Hematopoietic multipotent progenitor cell (in vitro differentiated cells): ENCODE measurements around the gene SSPN. TPM values are rescaled to one million over a fixed set of nuclear protein-coding genes. Genes with fewer than 3 reads are reported as not detected.
A peak's percentile ranks its signal among the peaks of the same experiment; 100 is the strongest.

Experiments used
- DNase-seq, 3 donors: peaks; one replicate each; pipeline ENCODE4 v3.0.0-alpha.2; 2011 to 2015; ENCODE audit warnings: low read depth in 2 of 3, low spot score in 2 of 3
- total RNA-seq: library from RNA; depleted of rRNA; stranded (reverse); fragments of >200 nt; gene quantifications from one replicate; pipeline ENCODE4 v1.2.3, GENCODE V29; 2012

SSPN gene
- total RNA-seq, 1 donor, result 5.9 TPM

DNA sequence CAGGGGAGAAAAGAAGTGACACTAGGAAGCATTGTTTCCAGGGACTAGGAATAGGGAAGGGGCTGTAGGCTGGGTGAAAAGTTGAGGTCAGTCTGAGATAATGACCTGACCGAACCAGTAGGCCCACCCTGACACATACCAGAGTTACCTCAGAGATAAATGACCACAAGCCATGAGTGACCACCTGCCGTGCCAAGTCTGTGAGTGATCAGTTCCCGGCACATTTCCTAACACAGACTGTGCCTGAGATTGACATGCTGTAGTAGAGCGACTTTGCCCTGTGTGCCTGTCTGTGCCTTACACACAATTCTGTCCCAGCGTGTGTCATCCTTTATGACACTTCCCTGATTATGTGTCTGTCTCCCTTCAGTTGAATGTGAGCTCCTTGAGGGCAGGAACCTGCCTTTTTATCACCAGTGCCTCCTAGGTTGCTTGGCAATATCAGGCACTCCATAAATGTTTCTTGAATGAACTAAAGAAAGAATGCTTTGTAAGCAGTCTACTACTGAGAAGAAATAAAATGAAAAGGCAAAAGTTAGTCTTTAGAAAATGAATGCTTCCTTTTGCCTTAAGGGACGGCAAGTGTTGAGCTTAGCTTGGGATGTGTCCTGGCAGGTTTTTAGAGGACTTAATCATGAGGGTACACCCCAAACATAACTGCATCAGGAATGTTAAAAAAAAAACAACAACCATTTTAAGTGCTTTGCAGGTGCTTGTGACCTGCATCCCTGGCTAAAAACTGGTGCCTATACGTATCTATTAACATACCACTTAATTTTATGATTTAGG lies 9.6 kb upstream of the SSPN start:
- no peak for DNase-seq

DNA sequence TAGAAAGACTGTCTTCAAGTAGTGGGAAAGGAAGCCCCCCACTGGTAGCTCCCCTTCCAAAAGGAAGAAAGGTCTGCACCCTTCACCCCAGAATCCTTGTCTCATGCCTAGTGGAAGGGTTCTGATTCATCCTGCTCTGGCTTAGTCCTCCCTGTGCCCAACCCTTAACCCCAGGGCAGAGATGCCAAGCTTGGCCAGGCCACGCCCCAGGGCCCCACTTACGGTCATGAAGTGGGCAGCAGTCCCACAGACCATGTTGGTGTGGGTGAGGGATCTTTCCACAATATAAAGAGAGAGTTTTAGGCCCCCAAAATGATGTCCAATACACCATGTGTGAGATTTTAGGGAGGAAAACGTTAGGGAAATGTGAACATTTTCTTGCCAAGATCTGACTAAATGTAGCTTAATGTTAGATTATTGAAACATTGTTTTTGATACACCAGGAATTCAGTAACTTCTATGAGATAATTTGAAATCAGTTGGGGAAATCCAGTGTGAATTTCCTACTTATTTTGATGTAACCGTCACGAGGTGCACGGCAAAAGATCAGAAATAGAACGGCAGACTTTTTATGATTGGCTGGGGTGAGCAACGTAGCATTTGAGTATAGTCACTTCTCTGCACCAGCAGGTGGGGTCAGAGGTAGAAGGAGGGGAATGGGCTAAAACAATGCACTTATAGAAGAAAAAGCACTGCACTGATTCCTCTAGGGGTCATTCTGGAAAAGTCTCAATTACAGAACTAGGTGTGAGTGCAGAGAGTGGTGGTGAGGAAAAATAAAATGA lies 8.2 kb upstream of the SSPN start:
- DNase-seq, result peak in 2 of 3 donors; percentile 22 to 42

DNA sequence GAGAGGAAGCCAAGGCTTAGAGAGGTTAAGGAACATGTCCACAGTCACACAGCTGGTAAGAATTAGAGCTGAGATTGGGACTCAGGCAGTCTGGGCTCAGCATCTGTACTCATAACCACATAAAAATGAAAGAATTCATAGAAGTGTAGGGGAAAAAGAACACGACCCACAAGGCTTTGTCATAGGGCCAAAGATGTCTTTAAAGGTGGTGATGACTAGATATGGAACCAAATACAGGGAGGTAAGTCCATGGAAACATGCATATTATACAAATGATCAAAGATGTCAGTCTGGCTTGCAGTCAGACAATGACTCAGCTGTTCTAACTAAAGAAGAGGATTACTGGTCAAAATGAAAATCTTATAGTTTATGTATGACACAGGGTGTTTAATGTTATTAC lies 7.2 kb upstream of the SSPN start:
- peak in 1 of 3 donors; percentile 2 for DNase-seq

GRCh38 chr12:26188641-26189040 lies 6.7 kb upstream of the SSPN start:
- DNase-seq, result no peak

GRCh38 chr12:26192142-26192541 lies 3.2 kb upstream of the SSPN start:
- no peak for DNase-seq

GRCh38 chr12:26193539-26193938 lies 1.8 kb upstream of the SSPN start:
- DNase-seq, result no peak

DNA sequence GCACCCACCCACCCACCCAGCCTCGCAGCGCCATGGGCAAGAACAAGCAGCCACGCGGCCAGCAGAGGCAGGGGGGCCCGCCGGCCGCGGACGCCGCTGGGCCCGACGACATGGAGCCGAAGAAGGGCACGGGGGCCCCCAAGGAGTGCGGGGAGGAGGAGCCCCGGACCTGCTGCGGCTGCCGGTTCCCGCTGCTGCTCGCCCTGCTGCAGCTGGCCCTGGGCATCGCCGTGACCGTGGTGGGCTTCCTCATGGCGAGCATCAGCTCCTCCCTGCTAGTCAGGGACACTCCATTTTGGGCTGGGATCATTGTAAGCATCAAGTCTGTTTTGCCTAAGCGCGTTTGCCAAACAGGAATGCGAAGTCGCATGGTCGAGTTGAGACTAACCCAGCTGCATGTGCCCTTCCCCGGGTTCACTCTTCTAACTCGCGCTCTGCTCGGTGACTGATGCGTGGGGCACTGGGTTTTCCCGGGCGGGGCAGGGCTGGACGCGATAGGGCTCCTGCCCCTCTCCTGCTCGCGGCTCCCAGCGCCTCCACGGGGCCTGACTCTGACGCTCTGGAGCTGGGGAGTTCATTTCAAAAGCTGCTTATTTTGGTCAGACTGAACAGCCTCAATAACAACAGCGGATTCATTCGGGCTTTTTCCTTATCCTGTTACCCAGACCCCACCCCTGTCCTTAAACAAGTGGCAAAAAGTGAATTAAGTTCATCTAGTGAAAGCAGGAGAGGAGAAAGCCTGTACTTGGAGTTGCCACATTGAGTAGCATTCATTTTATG lies 458 bp downstream of the SSPN start:
- peak in 2 of 3 donors; percentile 40 to 58 for DNase-seq

DNA sequence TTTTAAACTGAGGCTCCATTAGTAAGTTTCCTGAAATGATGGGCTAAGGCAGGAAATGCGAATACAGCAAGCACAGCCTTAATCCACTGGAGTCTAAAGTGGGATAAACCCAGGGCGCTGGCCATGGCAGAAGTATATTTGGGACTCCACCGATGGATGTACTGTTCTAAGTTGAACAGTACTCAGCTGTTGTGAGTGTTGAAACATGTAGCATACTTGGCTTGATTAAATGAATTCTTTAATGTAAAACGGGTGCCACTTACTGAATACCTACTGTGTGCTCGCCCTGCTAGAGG lies 996 bp downstream of the SSPN start:
- DNase-seq, result no peak

DNA sequence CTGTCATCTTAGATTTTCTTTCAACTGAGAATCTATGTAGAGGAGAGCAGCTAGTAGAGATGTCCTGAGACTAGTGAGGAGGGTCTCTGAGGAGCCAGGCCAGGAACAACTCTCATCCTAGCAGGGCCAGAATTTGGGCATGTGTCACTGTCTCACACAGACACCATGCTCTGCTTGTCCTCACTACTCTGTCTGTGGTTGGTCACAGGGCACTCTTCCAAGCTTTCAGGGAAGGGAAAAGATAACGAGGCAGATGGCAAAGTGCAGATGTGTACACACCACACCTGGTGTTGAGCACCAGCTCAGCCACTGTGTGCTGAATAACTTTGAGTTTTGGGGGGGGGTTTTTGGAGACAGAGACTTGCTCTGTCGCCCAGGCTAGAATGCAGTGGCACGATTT lies 2.5 kb downstream of the SSPN start:
- no peak for DNase-seq

- no peak for DNase-seq
These were observed 3.4 kb downstream of the SSPN start for GRCh38 chr12:26198742-26199141.

DNA sequence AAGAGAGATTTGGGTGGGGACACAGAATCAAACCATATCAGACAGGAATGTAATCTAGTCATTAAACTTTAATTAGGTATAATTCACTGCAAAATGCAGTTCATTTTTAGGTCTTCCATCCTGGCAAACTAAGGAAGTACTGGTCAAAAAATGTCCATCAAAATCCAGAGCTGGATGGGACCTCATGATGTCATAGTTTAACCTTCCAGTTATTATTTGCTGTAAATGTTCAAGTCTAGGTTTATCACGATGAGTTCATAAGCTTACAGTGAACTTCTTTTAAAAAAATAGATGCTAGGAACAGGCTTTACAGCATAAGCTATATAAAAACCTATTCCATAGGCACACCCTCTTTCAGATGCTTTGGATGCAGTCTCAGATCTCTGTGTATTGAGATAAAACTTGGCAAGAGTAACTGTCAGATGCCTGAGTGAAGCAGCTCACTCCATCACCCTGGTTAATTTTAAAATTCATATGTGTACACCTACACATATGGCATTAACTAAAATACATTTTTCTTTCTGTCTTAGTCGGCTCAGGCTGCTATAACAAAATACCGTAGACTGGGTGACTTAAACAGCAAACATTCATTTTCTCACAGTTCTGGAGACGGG lies 7.9 kb downstream of the SSPN start:
- DNase-seq, result no peak

GRCh38 chr12:26204612-26205289 lies 9.4 kb downstream of the SSPN start:
- DNase-seq, result no peak

GRCh38 chr12:26205298-26205697 lies 9.9 kb downstream of the SSPN start:
- no peak for DNase-seq

DNA sequence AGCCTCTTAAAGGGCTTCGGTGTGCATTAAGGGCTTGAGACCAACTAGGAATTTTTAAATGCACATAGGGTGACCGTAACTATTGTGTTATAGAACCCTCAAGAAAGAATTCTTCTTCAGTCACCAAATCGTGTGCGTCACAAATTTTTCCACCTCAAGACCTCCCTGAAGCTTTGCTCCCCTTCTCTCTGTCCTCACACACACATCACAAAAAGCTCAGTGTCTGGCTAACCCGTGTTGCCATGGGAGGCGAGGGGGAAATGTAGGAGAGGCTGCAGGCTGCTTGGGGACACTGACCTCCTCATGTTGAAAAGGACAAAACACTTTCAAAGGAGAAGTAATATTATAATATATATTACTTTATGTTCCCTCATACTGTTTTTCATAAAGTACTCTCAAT lies 10.6 kb downstream of the SSPN start:
- DNase-seq, result no peak

DNA sequence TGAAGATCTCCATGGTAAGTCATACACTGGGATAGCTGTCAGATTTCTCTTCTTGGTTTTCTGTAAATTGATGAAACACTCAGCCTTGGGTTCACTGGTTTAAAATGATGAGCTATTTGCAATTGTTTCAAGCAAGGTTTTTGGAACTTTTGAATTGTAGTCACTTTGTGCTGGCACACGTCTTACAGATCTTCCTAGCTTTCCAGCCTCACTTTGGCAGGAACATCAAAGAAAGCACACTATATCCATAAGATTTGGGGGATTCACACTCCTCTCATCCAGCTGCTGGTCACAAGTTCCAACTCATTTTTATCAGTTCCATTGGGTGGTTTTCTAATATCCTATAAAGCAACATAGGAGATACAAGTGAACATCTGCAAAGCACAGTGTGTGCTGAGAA lies 16.0 kb downstream of the SSPN start:
- DNase-seq, result no peak

DNA sequence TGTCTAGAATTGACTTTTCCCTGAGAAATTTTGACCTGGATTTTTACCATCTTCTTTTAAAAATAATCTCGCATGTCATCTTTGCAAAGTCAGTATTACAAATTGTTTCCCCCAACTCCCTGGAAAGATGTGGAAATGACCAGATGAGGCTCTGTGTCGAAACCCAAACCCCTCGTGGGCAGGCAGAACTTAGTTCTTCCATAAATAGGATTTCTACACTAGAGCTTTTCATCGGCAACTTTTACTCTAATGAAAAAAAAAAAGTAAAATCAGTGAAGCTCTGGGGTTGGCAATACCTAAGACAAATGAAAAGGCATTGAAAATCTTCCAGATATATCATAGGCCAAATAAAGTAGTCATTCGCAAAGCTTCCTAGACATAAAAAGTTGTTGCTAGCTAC lies 17.0 kb downstream of the SSPN start:
- no peak for DNase-seq

DNA sequence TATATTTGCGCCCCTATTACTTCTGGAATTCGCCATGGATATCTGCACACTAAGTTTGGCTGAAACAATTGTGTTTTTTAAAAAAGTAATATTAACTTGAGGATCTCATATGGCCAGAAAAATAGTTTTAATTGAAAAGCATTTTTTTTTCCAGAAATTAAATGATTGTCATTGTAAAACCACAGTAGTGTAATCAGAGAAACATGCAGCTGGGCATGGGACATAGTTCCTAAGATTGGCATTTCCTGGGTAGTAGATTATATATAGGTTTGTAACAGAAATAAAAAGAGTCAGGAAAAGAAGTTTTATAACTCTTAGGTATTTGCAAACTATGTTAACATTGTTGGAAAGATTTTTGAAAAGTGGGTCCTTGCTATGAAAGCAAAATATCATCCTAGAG lies 17.6 kb downstream of the SSPN start:
- DNase-seq, result no peak

DNA sequence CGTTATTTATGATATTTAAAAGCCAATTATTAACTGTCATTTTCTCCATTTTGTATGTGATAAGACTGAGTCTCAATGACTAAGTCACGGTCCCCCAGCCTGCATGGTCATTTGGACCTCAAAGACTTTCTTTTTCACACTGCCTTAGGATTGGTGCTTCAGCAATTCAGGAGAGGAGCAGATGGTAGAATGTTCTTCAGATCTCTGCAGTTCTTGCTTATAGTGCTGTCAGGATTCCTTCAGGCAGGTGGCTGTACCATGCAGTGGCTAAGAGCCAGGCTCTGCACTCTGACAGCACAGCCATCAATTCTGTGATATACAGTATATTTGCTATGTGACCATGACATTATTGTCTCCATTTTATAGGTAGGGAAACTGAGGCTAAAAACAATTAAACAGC lies 18.7 kb downstream of the SSPN start:
- DNase-seq, result no peak

DNA sequence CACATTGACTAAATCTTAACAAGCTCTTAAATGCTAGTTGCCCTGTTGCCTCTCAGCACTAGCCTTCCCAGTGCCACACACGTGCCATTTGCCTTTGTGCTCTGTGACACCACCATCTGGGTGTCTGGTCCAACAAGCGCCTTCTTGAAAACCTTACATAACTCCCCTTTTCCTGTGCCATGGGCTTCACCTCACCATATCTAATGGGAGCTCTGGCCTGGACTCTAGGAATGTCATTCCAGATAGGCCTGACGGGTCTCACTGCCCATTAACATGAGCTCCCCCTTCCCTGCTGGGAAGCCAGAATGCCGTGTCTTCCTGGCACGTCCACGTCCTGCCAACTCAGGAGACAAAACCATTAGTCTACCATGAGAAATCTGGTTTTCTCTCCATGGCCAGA lies 24.4 kb downstream of the SSPN start:
- DNase-seq, result no peak

DNA sequence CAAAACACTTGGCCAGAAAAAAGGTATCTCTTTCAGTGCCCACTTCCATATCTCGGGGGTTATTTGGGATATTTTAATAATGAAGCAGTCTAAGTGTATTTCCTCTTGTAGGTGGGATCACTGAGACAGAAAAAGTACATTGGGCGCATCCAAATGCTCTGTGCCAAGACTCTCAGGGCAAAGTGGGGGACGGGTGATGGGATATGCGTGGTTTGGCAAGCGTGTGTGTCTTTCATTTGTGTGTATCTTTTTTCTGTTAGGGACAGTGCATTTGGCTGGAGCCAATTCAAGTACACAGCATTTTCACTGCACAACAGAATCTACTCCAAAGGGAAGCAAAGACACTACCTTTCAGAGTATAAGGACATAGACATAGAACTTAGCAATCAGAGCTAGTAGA lies 29.3 kb downstream of the SSPN start:
- no peak for DNase-seq

DNA sequence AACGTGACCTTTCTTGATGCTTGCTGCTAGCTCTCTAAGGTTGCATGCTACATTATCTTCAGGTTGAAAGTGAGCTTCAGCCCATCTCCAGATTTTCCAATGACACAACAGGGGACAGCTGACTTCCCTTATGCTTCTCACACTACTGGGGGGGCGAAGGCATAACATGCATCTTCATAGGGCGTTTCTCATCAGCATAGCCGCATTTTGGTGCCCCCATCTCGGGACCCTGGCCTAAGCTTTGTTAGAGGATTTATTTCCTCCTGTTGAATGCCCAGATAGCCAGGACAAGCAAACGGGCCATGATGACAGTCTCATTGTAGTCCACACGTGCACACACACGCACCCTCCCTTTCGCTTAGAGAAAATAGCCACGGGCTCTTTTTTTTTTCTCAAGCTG lies 30.7 kb downstream of the SSPN start:
- DNase-seq, result no peak
